Stimulated activated CD4-positive, alpha-beta T cell treated with anti-CD3 and anti-CD28 coated beads, Interleukin-1b, Interleukin-23, amount 100 ng/mL, for 24 hours (primary cell): Measurements from ENCODE around the gene ADCY9.

Experiments used
- DNase-seq, 4 experiments: peaks; one replicate each; pipeline ENCODE4 v3.0.0-alpha.2; 2020; ENCODE audit warnings: low read depth in 4 of 4, low spot score in 1 of 4

ADCY9 gene

DNA sequence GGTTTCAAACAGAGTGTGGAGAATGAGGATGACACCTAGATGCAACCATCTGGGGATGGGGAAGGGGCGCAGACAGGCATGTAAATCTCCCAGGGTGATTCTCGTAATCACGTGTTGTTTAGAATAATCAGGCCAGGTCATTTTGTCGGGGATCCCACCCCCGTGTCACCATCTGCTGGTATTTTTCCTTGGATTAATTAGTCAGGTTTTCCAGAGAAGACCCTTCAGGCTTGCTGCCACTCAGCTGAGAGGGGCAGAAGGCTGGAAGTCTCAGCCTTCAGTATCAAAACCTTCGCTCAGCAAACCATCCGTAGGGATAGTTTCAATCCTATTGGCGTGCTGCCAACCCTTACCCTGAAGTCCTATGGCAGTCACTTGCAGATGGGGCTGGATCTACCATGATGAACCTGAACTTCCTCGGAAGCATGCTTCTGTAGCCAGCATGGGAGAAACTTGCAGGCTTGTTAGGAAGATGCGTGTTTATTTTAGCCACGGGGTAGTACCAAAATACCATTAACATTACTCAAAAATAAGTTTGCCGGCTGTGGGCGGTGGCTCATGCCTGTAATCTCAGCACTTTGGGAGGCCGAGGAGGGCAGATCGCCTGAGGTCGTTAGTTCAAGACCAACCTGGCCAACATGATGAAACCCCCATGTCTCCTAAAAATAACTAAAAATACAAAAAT is 7.5 kb upstream of the ADCY9 start:
- no peak for DNase-seq

DNA sequence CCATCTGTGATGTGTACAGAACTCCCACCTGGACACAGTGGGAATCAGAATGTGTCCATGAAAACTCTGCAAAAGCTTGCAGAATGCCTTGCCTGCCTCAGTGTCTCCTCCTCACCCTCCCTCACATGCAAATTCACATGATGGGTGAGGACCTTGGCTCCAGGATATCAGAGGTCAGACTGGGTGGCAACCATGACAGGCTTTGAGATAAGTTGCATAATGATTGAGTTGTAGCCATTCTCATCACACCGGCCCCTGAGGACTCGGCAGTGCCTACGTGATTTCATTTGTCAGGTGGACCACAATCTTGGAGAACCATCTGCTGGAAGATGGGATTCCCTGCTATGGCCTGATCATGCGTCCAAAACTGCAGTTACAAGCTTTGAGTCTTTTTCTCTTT is 3.9 kb upstream of the ADCY9 start:
- DNase-seq = no peak

DNA sequence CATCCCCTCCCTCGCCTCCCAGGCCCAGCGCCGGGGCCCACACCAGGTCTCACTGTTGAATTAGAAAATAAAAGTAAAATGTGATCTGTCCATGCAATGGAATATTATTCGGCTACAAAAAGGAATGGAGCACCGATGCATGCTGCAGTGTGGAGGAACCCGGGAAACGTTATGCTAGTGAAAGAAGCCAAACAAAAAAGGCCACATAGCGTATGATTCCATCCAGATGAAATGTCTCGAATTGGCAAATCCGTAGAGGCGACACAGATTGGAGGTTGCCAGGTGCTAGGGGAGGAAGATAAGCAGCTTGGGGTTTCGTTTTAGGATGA is 972 bp upstream of the ADCY9 start:
- no peak for DNase-seq

DNA sequence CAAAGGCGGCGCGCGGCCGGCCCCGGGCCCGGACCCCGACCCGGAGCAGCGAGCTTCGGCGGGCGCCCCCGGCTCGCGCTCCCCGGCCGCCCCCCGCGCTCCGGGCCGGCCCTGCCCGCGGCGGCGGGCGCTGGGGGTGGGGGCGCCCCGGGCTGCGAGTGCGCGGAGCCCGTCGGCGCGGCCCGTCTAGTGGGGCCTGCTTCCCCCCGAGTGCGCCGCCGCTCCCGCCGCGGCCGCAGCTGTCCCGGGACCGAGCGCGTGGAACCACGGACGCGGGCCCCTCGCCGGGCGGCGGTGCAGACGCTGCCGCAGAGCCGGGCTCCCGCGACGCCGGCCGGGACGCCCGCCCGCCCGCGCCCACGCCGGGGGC is 308 bp downstream of the ADCY9 start:
- DNase-seq = no peak

DNA sequence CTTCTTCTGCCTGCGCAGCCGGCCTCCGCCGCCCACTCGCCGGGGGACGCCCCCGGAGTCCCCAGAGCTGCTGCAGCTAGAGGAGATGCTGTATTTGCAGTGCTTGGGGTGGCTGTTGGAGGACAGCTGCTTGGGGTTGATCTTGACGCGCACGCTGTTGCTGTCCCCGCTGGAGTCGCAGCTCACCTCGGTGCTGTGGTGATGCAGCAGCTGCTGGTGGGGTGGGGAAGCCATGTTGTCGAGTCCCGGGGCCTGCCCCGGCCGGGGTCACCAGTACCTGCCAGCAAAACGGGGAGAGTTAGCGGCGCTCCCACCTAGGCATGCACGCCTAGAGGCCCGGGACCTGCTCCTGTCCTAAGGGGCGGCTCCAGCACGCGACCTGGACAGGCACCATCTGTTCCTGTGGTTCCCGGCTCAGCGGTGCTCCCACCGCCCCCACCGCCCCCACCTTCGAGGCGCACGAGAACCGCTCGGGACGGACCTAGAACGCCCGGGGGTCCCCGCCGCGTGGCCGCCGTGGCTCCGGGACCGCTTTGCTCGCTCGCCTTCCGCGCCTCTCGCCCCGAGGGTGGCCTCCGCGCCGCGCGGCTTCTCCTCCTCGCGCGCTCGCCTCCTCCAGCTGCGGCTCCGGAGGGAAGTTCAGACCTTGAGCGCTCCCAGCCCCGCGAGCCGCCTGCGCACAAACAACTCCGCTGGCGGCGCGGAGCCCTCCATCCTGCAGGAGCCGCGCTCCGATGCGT is 863 bp downstream of the ADCY9 start:
- peak in 2 of 4 experiments; percentile 21 to 30 for DNase-seq

DNA sequence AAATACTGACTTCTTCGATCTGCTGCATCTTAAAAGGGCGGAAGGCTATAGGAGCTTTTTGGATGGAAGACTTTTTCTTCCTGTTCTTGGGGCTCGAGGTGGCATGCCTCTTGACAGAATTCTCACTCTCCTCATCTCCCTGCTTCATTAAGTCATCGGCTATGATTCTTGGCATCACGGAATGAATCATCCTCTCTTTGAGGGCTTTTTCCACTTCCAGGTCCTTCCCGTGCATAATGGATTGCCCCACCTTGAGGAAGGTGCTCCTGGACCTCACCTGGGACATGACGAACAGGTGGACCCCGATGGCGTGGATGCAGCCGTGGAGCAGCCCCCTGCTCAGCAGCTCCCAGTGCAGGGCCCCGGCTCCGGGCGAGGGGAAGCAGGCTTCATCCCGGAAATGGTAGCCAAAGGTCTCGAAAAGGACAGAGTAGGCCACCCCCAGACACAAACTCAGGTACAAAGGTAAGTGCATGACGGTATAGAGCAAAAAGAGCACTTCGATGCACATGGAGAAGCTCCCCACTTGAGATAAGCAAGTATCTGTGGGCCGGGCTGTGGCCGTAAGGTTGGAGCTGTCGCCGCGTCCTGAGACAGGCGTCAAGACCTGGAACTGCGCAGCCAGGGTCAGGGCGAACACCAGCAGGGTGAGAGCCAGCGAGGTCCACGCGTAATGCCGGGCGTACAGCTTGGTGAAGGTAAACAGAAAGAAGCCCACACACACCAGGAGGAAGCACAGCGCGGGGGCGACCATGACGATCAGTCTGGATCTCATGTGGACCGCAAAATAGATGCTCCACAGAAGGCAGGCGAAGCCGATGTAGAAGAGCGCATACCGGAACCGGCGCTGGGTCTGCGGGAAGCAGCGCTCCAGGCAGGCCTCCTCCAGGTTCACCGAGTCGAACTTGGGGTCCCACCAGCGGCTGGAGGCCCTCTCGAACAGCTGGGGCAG is 1.7 kb downstream of the ADCY9 start:
- no peak for DNase-seq

DNA sequence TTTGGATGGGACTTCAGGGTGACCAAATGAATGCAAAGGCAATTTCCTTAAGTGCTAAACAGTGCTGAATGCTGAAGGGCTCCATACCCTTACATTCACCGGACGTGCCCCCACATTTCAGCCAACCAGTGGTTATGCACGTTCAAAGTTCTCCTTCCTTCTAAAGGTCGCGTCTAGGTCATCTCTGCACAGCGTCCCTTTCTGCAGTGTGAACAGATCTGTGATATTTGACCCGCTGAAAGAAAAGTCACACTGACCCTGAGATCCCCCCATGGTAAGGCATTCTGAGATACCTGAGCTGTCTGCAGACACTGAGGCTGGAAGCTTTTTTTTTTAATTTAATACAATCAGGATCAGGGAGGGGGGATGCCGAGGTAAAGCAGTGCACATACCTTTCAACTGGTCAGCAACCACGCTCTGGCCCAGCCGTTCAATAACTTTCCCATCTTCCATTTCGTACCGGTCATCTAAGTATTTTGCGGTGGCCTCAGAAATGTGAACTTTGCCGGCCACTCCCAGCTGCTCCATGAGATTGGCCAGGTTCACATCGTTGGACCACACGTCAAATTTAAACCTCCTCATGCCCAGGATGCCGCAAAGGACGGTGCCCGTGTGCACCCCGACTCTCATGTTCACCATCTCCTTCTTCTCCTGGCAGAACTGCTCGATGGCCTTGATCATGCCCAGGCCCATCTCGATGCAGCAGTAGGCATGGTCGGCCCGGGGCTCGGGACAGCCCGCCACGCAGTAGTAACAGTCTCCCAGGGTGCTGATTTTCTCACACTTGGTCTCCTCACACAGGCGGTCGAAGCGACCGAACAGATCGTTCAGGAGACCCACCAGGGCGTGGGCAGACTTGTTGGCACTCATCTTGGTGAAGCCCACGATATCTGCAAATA is 2.6 kb downstream of the ADCY9 start:
- DNase-seq = no peak

DNA sequence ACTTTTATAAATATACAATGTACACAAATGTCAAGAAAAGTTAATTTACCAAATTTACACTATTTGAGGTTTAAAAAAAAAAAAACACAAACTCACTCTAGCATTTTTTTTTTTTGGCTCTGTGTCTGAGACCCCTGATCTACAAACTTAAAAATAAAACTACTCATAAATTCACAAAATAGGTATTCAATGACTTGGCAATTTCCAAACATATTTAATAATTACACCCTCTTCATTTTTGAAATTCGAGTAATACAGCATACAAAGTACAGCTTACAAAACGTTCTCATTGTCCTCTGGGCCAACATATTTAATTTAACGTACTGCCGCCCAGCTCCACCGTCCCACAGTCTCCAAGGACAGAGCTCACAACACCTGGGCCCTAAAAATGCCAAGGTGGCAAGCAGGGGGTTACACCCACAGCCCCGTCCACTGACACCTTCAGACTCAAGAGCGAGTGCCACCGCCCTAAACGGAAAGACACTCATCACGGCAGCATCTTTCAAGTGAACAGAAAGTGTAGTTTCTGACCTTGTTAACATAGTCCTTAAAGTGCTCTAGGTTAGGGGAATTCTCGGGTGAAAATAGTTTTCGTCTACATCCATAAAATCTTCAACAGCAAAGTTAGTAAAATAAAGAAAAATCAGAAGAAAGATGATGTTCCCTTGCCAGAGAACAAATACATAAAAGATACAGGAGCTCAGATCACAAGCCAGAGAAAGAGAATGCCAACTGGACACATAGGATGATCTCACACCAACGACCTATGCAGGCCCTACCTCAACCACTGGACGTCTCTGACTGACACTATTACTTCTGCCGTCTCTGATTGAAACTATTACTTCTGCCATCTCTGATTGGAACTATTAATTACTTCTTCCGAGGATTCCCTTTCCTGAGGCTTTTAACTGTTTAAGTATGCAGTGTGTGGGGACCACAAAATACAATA is 4.2 kb downstream of the ADCY9 start:
- DNase-seq = no peak

DNA sequence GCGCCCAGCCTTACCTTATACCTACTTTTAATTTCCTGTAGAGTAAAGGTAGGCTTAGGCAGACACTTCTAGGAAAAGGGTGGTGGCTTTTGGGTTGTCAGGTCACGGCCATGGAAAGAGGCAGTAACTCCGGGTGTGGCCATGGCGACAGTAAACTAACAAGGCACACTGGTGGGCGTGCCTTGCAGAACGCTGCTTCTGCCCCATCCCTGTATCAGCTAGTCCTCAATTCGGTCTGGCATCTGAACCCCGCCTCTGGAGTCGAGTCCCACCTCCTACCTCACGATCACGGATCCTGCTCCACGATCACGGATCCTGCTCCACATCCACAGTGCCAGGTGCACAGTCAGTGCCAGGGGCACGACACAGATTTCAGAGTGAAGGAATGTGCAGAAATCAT is 5.6 kb downstream of the ADCY9 start:
- DNase-seq = no peak

DNA sequence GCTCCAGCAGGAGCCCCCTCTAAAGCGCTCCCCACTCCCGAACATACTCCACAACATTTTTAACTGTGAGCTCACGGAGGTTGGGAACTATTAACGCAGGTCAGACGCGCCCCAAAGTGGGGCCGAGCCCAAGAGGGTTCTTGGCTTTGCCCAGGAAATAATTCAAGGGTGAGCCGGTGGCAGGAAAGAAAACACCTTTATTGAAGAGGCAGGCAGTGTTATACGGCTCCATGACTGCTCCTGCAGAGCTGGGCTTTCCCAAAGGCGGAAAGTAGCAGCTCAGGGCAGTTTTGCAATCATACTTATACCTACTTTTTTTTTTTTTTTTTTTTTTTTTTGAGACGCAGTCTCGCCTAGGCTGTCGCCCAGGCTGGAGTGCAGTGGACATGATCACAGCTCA is 6.2 kb downstream of the ADCY9 start:
- no peak for DNase-seq

DNA sequence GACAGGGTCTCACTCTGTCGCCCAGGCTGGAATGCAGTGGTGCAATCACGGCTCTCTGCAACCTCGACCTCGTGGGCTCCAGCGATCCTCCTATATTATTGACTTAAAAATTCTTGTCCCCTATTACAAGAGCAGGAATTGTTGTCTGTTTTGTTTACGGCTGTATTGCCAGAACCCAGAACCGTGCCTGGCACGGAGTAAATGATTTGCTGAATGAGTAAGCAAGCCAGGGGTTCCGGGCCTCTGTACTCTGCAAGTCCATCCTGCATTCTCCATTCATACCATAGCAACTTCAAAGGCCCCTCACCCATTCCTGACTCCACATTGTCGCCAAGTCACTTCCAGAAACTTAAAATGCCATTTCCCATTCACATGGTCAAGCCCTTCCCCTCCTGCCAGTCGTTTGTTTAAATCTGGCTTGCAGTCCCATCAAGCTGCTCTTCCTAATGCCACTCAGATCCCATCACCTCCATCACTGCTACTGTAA is 6.9 kb downstream of the ADCY9 start:
- DNase-seq = no peak

DNA sequence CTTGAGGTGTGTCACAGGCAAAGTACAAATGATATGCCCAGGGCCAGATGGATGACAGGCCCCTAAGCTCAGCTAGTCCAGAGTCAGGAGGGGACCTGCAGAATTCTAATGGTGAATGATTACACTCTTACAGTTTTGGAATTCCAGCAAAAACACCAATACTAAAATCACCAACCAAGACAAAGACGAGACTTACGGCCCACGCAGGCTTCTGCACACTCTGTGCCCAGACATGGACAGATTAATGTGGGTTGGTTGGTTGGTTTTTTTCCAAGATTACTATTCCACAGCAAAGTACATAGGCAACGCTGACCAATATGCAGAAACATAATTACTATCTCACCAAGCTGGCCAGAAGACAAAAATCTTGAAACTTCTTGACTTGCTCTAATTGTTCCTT is 9.7 kb downstream of the ADCY9 start:
- DNase-seq = no peak

DNA sequence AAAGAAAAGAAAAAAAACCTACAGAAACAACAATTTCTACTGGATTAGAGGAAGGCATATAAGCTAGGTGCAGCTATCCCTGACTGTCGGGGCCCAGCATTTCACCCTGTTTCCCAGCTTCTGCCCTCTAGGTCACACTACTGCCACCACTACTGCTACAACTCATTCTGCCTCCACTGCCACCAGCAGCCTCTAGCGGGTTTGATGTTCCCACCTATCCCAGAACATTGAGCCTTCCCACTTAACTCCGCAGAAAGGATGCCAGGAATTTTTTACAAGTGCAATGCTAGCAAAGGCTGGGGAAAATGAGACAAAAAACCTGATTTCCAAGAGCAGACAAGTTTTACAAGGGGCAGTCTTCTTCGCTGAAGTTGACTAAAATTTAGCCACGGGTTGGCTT is 10.4 kb downstream of the ADCY9 start:
- DNase-seq = no peak

DNA sequence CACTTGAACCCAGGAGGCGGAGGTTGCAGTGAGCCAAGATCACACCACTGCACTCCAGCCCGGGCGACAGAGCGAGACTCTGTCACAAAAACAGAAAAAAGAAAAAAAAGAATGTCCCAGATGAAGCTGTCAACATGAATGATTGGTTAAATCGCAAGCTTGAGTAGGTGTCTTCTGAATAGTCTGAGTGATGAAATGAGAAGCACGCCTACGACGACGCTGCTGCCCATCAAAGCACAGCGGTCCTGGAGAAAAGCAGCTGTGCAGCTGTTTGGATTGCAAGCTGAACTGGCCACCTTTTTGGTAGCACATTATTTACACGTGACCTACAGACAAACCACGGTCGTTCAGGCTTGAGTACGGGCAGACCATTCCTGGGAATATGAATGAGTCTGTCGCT is 12.5 kb downstream of the ADCY9 start:
- DNase-seq = no peak

DNA sequence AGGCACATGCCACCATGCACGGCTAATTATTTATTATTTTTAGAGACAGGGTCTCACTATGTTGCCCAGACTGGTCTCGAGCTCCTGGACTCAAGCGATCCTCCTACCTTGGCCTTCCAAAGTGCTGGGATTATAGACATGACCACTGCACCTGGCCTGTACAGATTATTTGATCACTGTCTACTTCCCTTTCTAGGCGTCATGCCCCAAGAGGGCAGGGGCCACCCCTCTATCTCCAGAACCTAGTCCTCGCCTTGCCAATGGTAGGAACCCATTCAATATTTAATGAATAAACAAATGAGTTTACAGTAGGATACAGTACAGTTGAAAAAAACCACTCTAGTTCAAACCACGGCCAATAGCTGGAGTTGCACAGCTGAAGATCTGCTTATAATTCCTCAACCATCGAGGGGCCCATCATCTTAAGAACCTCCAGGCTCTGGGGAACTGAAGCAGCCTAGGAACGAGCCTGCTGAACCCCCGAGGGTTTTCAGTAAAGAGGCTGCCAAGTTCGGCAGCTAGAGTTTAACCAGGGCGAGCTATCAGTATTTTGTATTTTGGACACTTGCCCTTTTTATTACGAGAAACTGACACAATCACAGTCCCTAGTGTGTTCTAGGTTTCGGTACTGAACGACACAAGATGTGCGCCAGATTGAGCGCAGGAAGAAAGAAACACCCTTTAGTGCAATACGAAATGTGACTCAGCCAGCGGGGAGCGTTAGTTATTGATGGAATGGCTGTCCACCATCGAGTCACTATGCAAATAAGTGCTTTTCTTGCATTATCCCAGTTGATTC is 14.6 kb downstream of the ADCY9 start:
- no peak for DNase-seq

DNA sequence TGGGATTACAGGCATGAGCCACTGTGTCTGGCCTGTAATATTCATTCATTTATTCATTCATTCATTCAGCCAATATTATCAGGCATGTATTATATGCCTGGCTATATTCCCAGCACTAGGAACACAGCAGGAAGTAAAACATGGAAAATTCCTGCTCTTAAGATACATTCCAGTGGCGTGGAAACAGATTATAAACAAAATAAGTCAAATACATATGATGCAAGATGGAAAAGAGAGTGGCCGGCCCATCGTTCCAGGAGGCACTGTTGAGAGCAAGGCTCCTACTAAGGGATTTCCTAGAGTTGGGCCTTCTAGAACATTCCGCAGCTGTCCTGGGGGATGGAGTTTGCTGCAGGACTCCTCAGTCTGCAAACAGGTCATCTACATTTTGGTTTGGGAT is 17.7 kb downstream of the ADCY9 start:
- no peak for DNase-seq

DNA sequence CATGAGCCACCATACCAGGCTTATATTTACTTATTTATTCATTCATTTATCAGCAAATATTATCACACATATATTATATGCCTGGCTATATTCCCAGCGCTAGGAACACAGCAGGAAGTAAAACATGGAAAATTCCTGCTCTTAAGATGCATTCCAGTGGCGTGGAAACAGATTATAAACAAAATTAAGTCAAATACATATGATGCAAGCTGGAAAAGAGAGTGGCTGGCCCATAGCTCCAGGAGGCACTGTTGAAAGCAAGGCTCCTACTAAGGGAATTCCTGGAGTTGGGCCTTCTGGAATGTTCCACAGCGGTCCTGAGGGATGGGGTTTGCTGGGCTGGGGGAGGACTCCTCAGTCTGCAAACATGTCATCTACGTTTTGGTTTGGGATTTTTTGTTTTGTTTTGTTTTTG is 18.4 kb downstream of the ADCY9 start:
- DNase-seq = no peak

DNA sequence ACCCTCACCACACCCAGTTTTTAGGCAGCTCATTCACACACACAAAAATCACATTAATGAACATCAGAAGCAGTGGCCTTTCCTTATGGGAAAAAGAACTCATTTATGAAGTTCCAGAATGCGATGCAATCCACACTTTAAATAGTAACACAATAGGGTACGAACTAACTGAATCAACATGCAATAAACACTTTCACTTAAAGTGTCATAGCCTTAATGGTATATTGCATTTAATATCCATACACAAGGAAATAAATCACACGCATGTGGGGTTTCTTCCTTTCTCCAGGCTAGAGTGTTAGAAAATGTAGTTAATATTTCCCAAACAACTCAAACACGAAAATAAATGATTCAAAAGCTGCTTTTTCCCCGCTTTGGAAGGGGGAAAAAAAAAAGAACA is 19.7 kb downstream of the ADCY9 start:
- no peak for DNase-seq
